Duodenal mucosa (tissue), 2 donors: ENCODE data around the gene COMMD1.
"Not testable (repeated sequence)": the region's sequence is repeated elsewhere in the genome, so short reads cannot be mapped to it uniquely, and the experiment has no call there.

Source experiments
- H3K27ac ChIP-seq: one replicate; pipeline ENCODE4 v1.7.0; 2013; ENCODE audit warnings: low read depth, low read length
- H3K27me3 ChIP-seq, 2 donors: one replicate each; pipeline ENCODE4 v1.7.0; 2013; ENCODE audit warnings: low read length in 2 of 2, control low read depth in 1 of 2; ENCODE audit not compliant: insufficient read depth in 2 of 2, control insufficient read depth in 1 of 2
- H3K36me3 ChIP-seq, 2 donors: one replicate each; pipeline ENCODE4 v1.7.0; 2013; ENCODE audit warnings: low read length in 2 of 2, control low read depth in 1 of 2; ENCODE audit not compliant: insufficient read depth in 2 of 2, control insufficient read depth in 1 of 2
- H3K4me1 ChIP-seq, 2 donors: one replicate each; pipeline ENCODE4 v1.7.0; 2013; ENCODE audit warnings: low read length in 2 of 2, control low read depth in 1 of 2; ENCODE audit not compliant: insufficient read depth in 2 of 2, control insufficient read depth in 1 of 2
- H3K4me3 ChIP-seq, 2 donors: one replicate each; pipeline ENCODE4 v1.7.0; 2013; ENCODE audit warnings: low read length in 2 of 2, low read depth in 1 of 2
- H3K9ac ChIP-seq, 2 donors: one replicate each; pipeline ENCODE4 v1.7.0; 2013; ENCODE audit warnings: low read length in 2 of 2, low read depth in 1 of 2
- H3K9me3 ChIP-seq, 2 donors: one replicate each; pipeline ENCODE4 v1.7.0; 2013; ENCODE audit warnings: low read length in 2 of 2, control low read depth in 1 of 2; ENCODE audit not compliant: control insufficient read depth in 1 of 2

The COMMD1 gene

GRCh38 chr2:61993422-61994024, 88.0 kb downstream of the COMMD1 start:
- Histone ChIP-seq H3K27ac (no peak overlapping the region), H3K27me3 (no peaks in the 10 kb centered on the region), H3K4me3 (no peak overlapping the region), H3K4me1 (peaks cover 4 to 11% of the 10 kb centered on the region in 2 donors), H3K36me3 (no peaks in the 10 kb centered on the region), H3K9ac (no peak overlapping the region), H3K9me3 (no peaks in the 10 kb centered on the region)

- H3K27me3 ChIP-seq, result no peaks in the 10 kb centered on the region
- H3K4me1 ChIP-seq, result peaks cover 4 to 11% of the 10 kb centered on the region in 2 donors
- no peak overlapping the region for H3K27ac ChIP-seq
- H3K36me3 ChIP-seq, result no peaks in the 10 kb centered on the region
- no peak overlapping the region for H3K9ac ChIP-seq
- no peaks in the 10 kb centered on the region for H3K9me3 ChIP-seq
- H3K4me3 ChIP-seq, result no peak overlapping the region
Observed at GRCh38 chr2:61994531-61994930, 89.1 kb downstream of the COMMD1 start.

DNA sequence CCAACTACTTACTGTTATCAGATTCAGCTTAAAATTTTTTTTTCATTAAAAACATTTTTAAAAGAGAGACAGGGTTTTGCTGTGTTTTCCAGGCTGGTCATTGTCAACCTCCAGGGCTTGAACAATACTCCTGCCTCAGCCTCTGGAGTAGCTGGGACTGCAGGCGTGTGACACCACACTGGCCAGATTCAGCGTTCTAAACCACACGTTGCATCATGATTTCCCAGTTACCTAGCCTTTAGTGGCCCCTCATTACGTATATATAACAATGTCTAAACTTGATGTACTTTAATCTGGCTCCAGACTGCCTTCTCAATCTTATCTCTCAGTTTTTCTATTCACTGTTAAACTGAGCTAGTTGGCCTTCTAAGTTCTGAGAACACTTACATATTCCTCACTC, 89.6 kb downstream of the COMMD1 start:
- Histone ChIP-seq H3K27ac (no peak overlapping the region), H3K36me3 (no peaks in the 10 kb centered on the region), H3K27me3 (no peaks in the 10 kb centered on the region), H3K9ac (no peak overlapping the region), H3K4me3 (no peak overlapping the region), H3K9me3 (no peaks in the 10 kb centered on the region), H3K4me1 (peaks cover 4 to 11% of the 10 kb centered on the region in 2 donors)

- peaks cover 4 to 11% of the 10 kb centered on the region in 2 donors for H3K4me1 ChIP-seq
- no peak overlapping the region for H3K9ac ChIP-seq
- no peaks in the 10 kb centered on the region for H3K27me3 ChIP-seq
- no peaks in the 10 kb centered on the region for H3K9me3 ChIP-seq
- no peaks in the 10 kb centered on the region for H3K36me3 ChIP-seq
- no peak overlapping the region for H3K27ac ChIP-seq
- H3K4me3 ChIP-seq, result no peak overlapping the region
Observed at GRCh38 chr2:61995515-61995914, 90.0 kb downstream of the COMMD1 start.

GRCh38 chr2:61998426-61998825, 93.0 kb downstream of the COMMD1 start:
- no peaks in the 10 kb centered on the region for H3K36me3 ChIP-seq
- peaks cover 4 to 11% of the 10 kb centered on the region in 2 donors for H3K4me1 ChIP-seq
- H3K27ac ChIP-seq, result no peak overlapping the region
- H3K4me3 ChIP-seq, result no peak overlapping the region
- H3K9ac ChIP-seq, result no peak overlapping the region
- no peaks in the 10 kb centered on the region for H3K27me3 ChIP-seq
- H3K9me3 ChIP-seq, result no peaks in the 10 kb centered on the region

DNA sequence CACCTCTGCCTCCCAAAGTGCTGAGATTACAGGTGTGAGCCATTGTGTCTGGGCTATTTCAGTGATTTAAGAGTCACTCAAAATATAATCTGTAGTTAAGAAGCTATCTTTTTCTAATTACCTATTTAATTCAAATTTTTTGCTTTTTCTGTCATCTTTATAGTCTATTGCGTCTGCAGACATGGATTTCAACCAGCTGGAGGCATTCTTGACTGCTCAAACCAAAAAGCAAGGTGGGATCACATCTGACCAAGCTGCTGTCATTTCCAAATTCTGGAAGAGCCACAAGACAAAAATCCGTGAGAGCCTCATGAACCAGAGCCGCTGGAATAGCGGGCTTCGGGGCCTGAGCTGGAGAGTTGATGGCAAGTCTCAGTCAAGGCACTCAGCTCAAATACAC, 95.1 kb downstream of the COMMD1 start:
- Histone ChIP-seq H3K27ac (no peak overlapping the region), H3K9ac (no peak overlapping the region), H3K4me3 (no peak overlapping the region), H3K27me3 (no peaks in the 10 kb centered on the region), H3K4me1 (peaks cover 0 to 5% of the 10 kb centered on the region in 2 donors), H3K36me3 (no peaks in the 10 kb centered on the region), H3K9me3 (no peaks in the 10 kb centered on the region)

- H3K9me3 ChIP-seq, result no peaks in the 10 kb centered on the region
- no peak overlapping the region for H3K9ac ChIP-seq
- no peaks in the 10 kb centered on the region for H3K27me3 ChIP-seq
- no peak overlapping the region for H3K27ac ChIP-seq
- no peak overlapping the region for H3K4me3 ChIP-seq
- no peaks in the 10 kb centered on the region for H3K4me1 ChIP-seq
- H3K36me3 ChIP-seq, result no peaks in the 10 kb centered on the region
Observed at GRCh38 chr2:62001431-62001830, 96.0 kb downstream of the COMMD1 start.

DNA sequence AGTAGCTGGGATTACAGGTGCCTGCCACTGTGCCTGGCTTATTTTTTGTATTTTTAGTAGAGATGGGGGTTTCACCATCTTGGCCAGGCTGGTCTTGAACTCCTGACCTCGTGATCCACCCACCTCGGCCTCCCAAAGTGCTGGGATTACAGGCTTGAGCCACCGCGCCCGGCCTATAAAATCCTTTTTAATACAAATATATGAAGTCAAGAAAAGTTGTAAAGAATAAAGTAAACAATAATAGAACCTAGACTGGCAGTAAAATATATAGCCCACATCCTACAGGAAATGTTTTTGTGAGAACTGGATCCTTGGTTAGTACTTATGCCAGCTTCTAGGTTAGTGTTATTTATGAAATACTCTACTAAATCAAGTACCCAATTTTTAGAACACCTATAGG, 99.0 kb downstream of the COMMD1 start:
- not testable (repeated sequence) for H3K4me1 ChIP-seq, H3K36me3 ChIP-seq, H3K27ac ChIP-seq, H3K4me3 ChIP-seq, H3K9me3 ChIP-seq, H3K9ac ChIP-seq, H3K27me3 ChIP-seq

DNA sequence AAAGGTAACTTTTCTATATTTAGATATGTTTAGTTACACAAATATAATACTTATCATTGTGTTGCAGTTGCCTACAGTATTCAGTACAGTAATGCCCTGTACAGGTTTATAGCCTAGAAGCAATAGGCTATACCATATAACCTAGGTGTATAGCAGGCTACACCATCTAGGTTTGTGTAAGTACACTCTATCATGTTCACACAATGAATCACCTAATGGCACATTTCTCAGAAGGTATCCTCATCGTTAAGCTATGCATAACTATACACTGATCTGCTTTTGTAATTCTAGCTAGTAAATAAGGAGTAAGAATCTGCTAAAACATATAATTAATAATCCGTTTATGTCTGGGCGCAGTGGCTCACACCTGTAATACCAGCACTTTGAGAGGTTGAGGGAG, 102.1 kb downstream of the COMMD1 start:
- Histone ChIP-seq H3K4me3 (no peak overlapping the region), H3K4me1 (peaks cover 0 to 10% of the 10 kb centered on the region in 2 donors), H3K9me3 (no peaks in the 10 kb centered on the region), H3K27ac (no peak overlapping the region), H3K27me3 (no peaks in the 10 kb centered on the region), H3K36me3 (no peaks in the 10 kb centered on the region), H3K9ac (no peak overlapping the region)

- Histone ChIP-seq H3K4me1 (peaks cover 3 to 10% of the 10 kb centered on the region in 2 donors), H3K9ac (no peak overlapping the region), H3K9me3 (no peaks in the 10 kb centered on the region), H3K27me3 (no peaks in the 10 kb centered on the region), H3K4me3 (no peak overlapping the region), H3K27ac (no peak overlapping the region), H3K36me3 (no peaks in the 10 kb centered on the region)
Observed at GRCh38 chr2:62010632-62011256, 105.3 kb downstream of the COMMD1 start.
